ENCODE measurements around the gene MAPKBP1.

Gene MAPKBP1

DNA sequence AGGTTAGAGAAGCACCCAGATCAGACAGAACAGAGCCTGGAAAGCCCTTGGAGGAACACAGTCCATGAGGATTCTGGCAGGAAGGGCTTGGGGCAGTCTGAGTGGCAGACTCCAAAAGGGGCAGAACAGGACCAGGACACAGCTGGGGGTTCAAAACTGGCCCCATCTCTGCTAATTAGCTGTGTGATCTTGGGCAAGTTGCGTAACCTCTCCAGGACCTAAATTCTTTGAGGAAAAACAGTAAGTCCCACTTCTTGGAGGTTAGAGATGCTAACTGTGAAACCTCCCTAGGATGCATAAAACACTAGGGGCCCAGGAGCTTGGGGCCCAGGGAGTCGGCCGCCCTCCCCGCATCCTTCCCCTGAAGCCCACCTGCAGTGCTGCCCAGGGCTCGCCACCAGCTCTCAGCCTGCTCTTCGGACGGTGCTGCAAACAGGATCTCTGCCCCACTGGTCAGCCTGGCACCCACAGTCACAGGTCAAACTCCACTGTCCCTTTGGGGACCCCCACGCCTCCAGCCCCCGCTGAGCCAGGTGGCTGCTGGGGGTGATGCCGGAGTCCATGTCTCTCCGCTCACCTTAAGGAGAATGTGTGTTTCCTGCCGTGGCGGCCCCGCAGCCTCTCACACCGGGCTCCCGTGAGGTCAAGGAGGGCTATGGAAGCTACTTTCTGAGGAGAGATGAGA is 76.3 kb downstream of the MAPKBP1 start:
- no peak for DNase-seq (ENCODE audit: low read depth in 2 of 2)

DNA sequence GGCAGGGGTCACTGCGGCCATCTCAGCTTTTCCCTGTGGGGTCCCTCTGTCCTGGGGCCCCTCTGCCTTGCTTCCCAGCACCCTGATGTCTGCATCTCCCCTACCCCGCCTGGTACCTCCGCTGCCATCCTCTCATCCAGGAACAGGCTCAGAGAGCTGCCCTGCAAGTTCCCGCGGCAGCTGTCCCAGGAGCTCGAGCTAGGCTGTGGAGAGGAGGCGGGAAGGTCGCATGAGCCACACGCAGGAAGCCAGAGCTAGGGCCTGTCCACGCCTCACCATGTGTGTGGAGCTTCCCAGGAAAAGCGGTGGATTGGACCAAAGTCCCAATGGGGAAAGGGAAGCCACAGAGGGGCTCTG is 76.9 kb downstream of the MAPKBP1 start:
- DNase-seq (ENCODE audit: low read depth in 2 of 2) = no peak

DNA sequence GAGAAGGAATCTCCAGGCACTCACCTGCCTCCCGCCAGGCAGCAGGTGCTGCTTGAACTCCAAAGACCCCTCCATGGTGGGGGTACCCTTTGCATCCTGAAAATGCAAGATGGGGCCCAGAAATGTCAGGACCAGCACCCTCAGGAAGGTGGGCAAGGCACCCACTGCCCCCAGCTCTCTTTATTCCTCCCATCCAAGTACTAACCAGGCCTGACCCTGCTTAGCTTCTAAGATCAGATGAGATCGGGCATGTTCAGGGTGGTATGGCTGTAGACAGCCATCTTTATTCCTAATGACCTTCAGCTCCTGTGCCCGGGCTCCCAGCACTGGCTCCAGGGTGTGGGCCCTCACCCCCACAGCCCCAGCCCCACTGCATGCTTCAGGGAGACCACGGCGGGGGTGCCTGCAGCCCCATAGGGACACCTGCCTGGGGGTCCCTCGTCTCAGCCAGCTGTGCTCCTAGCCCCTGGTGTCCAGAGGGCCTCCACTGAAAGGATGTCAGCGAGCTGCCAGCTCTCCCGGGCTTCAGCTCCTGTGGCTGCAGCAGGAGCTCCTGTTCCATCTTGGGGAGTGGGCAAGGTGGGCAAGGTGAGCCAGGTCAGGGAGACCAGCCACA is 77.6 kb downstream of the MAPKBP1 start:
- no peak for DNase-seq (ENCODE audit: low read depth in 2 of 2)

DNA sequence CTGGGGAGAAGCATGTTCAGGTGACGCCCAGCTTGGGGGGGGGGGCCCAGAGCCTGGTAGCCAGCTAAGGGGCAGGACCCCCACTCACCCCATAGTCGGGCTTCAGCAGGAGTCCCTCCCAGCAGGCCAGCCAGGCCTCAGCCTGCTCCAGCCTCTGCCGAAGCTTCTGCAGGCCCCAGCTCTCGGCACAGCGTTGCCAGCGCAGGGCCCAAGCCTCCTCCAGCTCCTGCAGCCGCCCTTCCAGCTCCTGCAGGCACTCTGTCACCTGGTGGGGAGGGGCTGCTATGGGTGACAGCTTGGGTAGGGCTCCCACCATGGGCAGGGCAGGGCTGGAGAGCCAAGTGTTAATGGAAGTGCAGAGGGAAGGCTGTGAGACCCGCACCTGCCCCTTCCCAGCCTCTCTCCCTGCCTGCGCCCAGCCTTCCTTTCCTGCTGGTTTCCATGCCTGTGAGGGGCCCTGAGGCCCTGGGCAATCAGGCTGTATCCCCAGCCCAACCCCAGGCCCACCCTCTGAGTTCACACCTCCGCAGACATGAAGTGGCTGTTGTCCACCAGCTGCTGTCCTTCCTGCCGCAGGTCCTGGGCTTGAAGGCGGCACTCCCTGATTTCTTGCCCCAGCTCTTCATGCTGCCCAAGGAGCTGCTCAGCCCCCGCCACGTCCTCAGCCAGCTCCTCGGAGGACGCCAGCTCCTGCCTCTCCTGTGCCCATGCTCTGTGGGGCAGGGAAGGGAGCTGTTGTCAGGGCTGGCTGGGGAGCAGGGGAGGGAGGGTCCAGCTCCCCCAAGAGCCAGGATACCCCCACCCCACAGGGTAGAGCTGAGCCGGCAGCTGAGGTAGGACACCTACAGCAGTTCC is 78.7 kb downstream of the MAPKBP1 start:
- DNase-seq (ENCODE audit: low read depth in 2 of 2) = no peak

DNA sequence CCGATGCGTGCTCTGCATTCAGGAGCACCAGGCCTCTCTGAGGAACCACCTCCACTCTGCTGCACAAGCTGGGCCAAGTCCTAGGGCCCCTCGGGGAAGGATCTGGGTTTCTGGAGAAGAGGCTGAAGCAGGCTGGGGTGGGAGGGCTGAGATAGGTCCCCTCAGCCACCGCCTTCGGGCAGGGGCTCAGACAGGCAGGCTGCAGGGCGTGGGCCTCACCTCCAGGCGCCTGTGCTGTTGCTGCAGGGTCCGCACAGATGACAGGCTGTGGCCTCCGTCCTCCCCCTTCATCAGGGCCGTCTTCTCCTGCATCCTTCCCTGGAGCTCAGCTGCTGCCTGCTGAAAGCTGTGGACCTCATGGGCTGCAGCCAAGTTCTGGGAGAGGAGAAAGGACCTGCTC is 79.5 kb downstream of the MAPKBP1 start:
- no peak for DNase-seq (ENCODE audit: low read depth in 2 of 2)

DNA sequence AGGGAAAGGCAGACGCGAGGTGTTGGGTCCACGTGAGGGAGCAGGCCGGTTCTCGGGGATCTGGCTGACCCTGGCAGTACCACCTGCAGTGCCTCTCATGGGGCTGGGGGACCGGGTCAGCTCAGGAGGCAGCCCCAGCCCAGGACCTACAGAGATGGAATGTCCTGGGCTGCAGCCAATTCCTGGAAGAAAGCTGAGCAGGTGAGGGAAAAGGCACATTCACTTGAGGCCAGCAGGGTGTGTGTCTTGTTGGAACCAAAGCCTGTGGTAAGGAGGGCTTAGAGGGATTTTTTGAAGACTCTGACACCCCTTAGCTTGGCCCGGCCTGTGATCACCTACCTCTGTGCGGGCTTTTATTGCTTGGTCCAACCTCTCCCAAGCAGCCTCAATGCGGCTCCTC is 80.2 kb downstream of the MAPKBP1 start:
- DNase-seq (ENCODE audit: low read depth in 2 of 2) = no peak

DNA sequence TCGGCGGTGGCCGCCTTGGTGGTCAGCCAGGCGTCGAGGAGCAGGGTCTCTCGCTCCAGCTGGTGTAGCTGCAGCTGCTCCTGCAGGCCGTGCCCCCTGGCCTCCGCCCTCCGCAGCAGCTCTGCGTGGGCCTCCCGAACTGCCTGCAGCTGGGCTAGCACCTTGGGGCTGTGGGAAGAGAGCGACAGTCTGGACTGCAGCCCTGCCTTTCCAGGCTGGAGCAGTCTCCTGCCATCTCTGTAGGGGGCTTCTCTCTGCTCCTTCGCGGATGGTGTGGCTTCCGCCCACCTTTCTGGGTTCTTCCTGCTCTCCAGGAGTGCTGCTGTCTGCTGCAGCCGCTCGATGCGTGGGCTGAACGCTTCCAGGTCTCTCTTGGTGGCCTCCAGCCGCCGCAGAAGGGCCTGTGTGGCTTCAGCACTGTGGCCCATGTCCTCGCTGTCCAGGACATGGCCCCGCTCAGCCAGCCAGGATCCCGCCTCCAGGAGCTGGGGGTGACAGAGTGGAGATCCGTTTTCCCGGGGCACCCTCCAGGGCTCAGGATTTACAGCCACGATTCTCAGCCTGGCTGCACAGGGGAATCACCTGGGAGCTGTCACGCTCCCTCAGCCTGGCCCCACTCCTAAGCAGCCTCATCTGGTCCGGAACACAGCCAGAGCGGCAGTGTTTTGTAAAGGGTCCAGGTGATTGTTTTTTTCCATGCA is 81.1 kb downstream of the MAPKBP1 start:
- DNase-seq (ENCODE audit: low read depth in 2 of 2) = no peak

DNA sequence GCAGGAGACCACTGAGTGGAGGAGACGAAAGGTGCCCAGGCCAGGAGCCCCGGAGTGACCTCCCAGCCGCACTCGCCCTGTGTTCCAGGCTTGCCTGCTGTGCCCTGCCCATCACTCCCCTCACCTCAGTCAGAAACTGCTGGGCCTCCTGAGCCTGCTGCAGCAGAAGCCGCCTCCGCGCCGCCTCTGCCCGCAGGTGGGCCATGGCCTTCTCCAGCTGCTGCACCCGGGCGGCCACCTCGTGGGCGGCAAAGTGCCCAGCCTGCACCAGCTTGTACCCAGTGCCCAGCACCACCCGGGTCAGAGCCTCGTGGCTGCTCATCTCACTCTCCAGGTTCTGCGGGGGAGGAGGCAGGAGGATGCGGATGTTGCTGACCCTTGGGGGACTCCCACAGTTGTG is 82.0 kb downstream of the MAPKBP1 start:
- DNase-seq (ENCODE audit: low read depth in 2 of 2) = no peak

DNA sequence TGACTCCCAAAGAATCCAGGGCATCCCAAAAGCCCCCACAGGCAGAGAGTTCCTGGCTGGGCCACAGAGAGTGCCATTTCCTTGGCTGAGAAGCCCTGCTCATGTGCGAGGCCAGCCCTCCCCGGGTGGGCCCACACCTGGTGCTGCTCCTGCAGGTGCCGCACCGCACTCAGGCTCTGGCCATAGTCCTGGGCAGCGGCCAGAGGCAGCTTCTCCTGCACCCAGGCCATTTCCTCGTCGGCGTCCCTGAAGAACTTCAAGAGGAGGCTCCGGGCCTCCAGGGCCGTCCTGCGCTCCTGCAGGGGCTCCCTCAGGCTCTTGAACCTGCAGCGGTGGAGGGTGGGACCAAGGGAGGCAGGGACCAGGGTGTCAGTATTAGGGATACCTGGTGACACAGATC is 82.4 kb downstream of the MAPKBP1 start:
- no peak for DNase-seq (ENCODE audit: low read depth in 2 of 2)

DNA sequence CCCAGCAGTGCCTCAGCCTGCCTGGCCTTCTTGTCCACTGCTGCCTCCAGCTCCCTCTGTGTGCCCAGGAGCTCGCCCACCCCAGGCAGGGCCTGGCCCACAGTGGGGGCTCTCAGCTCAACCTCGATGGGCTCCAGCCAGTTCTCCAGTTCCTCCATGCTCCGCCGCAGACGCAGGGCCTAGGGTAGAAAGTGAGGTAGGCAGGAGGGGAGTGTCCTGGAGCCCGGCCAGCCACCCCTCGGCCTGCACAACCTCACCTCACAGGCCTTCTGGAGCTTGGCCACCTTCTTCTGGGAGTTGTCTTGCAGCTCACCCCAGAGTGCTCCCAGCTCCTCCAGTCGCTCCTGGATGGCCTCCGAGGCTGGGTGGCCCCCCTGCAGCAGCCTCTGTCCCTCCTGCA is 83.0 kb downstream of the MAPKBP1 start:
- no peak for DNase-seq (ENCODE audit: low read depth in 2 of 2)

DNA sequence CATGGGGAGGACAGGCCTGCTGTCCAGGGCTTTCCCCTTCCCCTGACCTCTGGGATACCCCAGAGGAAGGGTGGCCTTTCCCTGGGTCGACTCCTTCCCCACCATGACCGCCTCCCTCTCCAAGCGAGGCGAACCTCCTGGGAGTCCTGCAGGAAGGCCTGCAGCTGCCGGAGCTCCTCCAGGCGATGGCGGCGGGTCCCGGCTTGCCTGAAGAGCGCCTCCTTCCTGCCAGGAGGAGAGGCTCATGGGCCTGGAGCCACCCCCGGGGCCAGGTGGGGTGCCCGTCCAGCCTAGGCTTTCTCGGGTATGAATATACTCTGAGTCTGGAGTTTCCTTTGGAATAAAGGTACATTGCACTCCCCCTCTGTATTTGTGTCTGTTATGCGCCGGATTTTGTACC is 84.5 kb downstream of the MAPKBP1 start:
- no peak for DNase-seq (ENCODE audit: low read depth in 2 of 2)

DNA sequence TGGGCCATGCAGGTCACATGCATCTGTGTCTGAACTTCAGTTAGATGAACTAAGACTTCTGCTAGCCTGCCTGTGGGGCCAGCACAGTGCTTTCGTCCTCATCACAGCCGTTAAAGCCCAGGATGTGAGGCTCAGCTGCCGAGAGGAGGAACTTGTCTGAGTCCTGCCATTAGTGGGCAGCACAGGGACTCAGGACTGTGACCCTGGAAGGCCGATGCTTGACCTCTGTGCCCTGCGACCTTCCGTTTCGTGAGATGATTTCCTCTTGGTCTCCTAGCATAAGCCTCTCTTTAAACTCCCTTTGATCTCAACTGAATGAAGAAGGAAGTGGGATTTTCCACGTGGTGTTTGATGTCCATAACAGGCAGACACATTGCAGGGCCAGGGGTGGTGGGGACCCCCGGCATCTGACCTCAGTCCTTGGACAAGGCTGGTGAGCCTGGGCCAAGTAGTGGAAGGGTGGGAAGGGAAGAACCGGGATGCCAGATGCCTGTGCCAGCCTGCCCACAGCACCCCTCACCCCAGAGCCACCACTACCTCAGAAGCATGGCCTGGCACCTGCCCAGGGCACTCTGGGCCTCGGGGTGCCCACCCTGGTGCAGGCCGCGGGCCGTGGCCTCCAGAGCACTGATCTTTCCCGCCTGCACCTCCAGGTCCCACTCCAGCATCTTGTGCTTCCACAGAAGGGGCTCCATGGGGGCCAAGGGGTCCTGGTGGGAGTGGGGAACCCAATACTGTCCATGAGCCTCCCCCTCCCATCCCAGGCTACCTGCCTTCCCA is 86.0 kb downstream of the MAPKBP1 start:
- no peak for DNase-seq (ENCODE audit: low read depth in 2 of 2)

DNA sequence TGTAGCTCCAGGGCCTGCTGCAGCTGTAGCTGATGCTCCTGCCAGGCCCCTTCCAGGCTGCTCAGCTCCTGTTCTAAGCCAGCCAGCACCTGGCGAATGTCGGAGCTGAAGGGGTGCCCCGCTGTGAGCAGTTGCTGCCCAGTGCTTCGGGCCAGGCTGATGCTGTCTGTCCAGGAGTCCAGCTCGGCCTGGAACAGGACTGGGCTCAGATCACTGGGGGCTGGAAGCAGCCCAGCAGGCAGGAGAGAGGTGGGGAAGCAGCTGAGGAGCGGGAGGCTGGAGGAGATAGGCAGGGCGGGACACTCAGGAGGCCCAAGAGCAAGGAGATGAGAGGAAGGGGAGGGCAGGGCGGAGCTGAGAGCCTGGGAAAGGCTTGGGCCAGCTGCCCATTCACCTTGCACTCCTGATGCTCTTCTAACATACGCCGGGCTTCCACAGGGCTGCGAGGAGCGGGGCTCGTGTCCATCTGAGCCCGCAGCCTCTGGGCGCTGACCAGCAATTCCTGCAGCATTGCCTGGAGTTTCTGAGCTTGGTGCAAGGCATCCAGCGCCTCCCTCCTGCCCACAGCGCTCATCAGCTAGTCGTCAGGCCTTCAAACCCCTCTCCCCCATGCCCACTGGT is 87.6 kb downstream of the MAPKBP1 start:
- DNase-seq (ENCODE audit: low read depth in 2 of 2) = no peak

DNA sequence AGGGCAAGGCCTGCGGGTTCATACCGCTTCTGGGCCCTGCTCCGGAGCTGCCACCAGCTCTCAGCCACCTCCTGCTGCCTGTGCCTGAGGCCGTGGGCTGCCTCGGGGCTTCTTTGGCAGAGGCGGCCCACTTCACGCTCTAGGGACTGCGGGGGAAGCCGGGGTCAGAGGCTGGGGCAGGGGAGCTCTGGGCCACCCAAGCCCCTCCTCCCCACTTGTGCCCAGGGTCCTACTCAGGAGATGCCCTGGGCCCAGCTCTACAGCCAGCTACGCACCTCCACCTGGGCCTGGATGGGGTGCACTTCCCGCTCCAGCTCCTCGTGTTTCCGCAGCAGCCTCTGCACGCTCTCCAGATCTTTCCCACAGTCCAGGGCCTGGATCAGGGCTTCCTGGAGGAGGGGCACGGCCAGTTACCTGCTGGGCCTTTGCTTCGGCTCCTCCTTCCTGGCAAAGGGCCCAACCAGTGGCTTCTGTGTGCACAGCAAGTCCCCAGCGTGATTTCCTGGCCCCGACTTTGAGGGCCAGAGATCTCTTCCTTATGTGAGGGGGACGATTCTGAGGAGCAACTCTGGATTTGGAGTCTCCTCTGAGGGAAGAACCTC is 88.3 kb downstream of the MAPKBP1 start:
- DNase-seq (ENCODE audit: low read depth in 2 of 2) = no peak

DNA sequence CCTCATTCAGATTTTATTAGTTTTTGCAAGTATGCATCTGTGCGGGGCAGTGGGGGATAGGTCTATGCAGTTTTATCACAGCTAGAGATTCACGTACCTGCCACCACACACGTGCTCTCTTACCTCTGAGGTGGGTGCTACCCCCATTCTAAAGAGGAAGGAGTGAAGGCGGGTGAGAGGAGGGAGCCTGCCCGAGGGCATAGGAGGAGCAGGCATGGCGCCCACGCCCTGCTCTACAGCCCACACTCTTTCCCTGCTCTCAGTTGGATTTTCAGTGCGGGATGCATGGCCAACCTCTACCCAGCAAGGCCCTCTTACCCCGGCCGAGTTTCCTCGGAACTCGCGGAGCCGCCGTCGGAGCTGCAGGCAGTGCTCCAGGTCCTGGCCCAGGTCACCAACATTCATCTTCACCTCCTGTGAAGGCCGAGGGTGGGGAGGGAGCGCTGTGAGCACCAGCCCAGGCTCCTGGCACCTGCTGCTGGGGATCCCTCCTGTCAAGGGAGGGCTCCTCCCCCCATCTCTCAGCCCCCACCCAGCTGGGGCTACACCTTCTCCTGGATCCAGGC is 91.3 kb downstream of the MAPKBP1 start:
- DNase-seq (ENCODE audit: low read depth in 2 of 2) = no peak

DNA sequence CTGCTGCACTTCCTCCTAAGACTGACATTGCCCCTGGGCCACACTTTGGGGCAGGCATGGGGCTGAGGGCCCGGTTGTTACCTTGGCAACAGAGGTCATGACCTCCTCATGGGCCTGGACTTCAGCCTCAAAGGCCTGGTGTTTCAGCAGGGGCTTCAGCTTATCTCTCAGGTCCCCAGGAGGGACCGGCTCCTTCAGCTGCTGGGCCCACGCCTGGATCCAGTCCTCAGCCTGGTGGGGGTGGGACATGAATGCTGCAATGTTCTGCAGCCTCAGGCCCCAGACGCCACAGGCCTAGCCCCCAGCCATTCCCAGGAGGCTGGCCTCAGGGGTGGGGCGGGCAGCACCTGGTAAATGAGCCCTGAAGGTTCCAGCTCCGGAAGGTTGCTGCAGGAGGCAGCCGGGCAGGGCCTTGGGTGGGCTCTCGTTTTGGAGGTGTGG is 92.0 kb downstream of the MAPKBP1 start:
- no peak for DNase-seq (ENCODE audit: low read depth in 2 of 2)

DNA sequence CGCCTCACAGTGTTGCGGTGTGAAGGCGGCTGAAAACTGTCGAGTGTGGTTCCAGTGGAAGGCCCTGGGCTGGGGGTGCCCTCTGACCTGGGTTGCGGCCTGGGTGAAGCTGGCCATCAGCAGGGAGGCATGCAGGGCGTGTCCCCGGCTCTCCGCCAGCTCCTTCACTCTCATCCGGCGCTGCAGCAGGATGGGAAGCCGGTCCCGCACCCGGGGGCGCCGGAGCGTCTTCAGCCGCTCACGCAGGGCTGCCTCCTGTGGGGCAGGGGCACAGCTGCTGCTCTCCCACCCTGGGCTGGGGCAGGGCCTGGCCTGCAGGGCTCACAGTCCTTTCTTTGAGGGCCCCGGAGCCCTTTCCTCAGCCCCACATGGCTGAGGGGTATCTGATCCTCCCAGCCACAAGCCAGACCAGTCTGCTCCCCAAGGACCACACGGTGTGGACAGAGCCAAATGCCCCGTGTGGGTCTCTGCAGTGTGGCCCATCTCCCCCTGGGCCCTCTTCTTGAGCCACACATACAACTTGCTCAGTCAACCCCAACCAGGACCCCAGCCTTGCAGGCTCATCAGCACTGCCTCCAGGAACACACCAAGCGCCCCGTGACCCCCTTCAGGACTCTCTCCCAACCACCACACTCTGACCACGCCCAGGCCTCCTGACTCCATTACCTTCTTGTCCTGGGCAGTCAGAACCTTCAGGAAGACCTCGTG is 92.7 kb downstream of the MAPKBP1 start:
- no peak for DNase-seq (ENCODE audit: low read depth in 2 of 2)

DNA sequence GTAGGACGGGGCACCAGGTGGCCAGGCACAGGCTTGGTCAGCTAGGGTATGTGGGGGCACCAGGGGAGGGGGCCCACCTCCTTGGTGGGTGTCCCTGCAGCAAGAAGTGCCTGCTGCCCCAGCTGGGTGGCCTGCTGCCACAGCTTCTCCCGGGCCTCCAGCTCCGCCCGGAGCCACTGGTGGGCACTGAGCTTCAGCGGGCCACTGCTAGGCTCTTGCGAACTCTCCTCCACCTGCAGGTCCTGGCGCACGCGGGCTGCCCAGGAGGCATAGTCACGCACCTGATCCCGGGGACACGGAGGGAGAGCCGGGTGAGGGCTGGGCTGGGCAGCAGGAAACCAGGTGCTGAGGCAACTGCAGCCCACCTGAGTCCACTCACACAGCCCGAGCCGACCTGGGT is 94.0 kb downstream of the MAPKBP1 start:
- no peak for DNase-seq (ENCODE audit: low read depth in 2 of 2)

DNA sequence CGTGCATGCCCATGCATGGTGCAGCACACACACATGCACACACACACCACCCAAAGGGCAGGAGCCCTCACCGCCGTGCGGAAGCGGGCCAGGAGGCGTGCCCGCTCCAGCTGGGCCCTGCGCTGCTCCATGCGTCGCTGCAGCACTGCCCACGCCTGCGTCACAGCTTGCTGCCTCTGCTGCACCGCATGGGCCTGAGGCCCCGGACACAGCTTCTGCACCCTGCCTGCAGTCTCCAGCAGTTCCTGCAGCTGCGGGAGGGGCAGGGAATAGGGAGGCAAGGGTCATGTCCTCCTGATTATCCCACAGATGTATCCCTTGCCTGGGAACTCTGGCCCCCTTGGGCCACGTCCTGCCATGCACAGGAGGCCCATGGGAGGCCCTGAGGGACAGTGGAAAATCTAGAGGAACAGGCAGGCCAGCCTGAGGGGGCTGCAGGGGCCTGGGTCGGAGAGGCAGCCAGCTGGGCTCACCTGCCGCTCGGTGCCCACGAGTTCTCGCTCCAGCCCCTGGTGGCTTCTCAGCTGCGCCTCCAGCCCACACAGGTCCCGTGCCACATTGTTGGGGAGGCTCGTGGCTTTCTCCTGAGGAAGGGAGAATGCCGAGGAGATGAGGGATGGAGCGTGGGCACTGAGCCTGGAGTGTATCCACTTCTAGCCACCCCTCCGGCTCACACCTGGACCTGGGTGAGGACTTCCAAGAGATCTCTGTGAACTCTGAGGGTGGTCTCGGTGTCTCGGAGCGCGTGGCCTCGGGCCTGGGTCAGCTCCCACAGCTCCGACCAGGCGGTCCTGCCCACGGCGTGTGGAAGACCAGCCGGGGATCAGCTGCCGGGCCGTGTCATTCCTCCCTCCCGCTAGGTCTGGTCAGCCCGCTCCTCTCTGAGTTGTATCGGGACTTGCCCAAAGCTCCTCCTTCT is 95.7 kb downstream of the MAPKBP1 start:
- no peak for DNase-seq (ENCODE audit: low read depth in 2 of 2)

Data from stimulated activated CD8-positive, alpha-beta memory T cell treated with anti-CD3 and anti-CD28 coated beads, Interleukin-15, amount 100 ng/mL, for 48 hours (primary cell).